Measurements from ENCODE around the gene PATE2. TPM values are rescaled to one million over a fixed set of nuclear protein-coding genes. Genes with fewer than 3 reads are reported as not detected.

PATE2 gene
- total RNA-seq = not detected

GRCh38 chr11:125778728-125779127 lies at the start of gene PATE2:
PATE2 (minus strand) TSS chr11:125778828; CDS start chr11:125778773, 55 bp downstream.

DNA sequence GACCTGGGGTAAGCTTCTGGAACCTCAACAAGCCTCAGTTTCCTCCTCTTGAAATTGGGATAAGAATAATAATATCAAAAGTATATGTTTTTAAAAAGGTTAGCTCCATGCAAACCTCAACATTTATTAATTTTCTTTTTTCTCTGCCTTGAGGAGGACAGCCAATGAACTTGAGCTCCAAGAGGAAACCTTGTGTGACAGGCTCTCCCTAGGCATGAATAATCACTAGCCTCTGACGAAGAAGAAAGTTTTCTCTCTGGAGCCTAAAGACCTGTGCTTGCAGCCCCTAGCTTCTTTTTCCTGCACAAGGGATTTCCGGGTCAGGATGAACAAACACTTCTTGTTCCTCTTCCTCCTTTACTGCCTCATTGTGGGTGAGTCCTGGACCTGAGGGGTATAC lies 9.2 kb upstream of the PATE2 start, which contains the start of gene PATE3:
Gene PATE3 (plus strand): TSS at position 301 of the 400 bp plus-strand sequence. CDS start 25 bp downstream, at position 326.

DNA sequence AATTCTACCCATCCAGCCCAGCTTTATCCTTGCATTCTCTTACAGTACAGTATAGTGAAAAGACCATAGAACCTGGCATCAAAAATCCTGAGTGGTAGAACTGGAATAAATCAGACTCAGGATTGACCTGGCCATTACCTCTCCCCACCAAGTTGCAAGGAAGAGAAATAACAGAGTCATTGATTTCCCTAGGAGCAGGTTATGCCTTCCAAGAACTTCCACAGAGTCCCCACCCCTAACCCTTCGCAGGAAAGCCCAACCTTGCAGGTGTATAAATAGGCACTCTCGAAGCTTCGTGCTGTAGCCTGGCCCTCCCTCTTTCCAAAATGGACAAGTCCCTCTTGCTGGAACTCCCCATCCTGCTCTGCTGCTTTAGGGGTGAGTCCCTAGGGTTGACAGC lies 32.6 kb downstream of the PATE2 start, which contains the start of gene PATE1:
Gene PATE1 (plus strand): TSS at position 301 of the 400 bp plus-strand sequence. CDS start 26 bp downstream, at position 327.

Other genes starting within 250 kb of the PATE2 start
- 10 to 100 TPM; 36.8 to 39.1 TPM for gene EI24, start 209.4 kb downstream of the PATE2 start, total RNA-seq
- gene STT3A, start 186.0 kb downstream of the PATE2 start, total RNA-seq = 100 to 1,000 TPM; 121 to 123 TPM
- 10 to 100 TPM; 58.4 to 61.4 TPM for gene CHEK1, start 153.7 kb downstream of the PATE2 start, total RNA-seq
- not detected for gene ACRV1, start 98.0 kb downstream of the PATE2 start, total RNA-seq
- gene PATE1, start 32.5 kb downstream of the PATE2 start, total RNA-seq = not detected
- not detected for gene PATE3, start 9.3 kb upstream of the PATE2 start, total RNA-seq
- not detected for gene PATE4, start 54.5 kb upstream of the PATE2 start, total RNA-seq
- 10 to 100 TPM; 17.1 to 17.2 TPM for gene HYLS1, start 108.8 kb upstream of the PATE2 start, total RNA-seq
- 10 to 100 TPM in 1 of 2 experiments, 1 to 10 TPM in 1; 9.4 to 12.6 TPM for gene PUS3, start 124.4 kb upstream of the PATE2 start, total RNA-seq
- gene DDX25, start 125.7 kb upstream of the PATE2 start, total RNA-seq = not detected
- not detected for gene VSIG10L2, start 167.2 kb upstream of the PATE2 start, total RNA-seq

Data from activated naive CD4-positive, alpha-beta T cell treated with anti-CD3 and anti-CD28 coated beads, Interleukin-2, amount 10 ng/mL, durations not matched to agents 5 hours and 36 hours (primary cell).